Type B pancreatic cell (in vitro differentiated cells): ENCODE data around the gene GPBP1. TPM values are rescaled to one million over a fixed set of nuclear protein-coding genes. Genes with fewer than 3 reads are reported as not detected.

Source experiments
- DNase-seq: peaks from one replicate; pipeline ENCODE4 v3.0.0; 2021; ENCODE audit warnings: mixed read lengths; ENCODE audit not compliant: unreplicated experiment; ENCODE audit errors: extremely low spot score
- H3K27ac Mint-ChIP-seq: 2 replicates; pipeline ENCODE4 v1.8.0; 2021; ENCODE audit warnings: mild to moderate bottlenecking, mixed read lengths
- H3K27me3 Mint-ChIP-seq: 2 replicates; pipeline ENCODE4 v1.8.0; 2021; ENCODE audit warnings: mixed read lengths
- H3K36me3 Mint-ChIP-seq: 2 replicates; pipeline ENCODE4 v1.8.0; 2021; ENCODE audit warnings: mixed read lengths
- H3K4me1 Mint-ChIP-seq: one replicate; pipeline ENCODE4 v1.8.0; 2021; ENCODE audit warnings: mixed read lengths; ENCODE audit not compliant: unreplicated experiment
- H3K4me3 Mint-ChIP-seq: 2 replicates; pipeline ENCODE4 v1.8.0; 2021; ENCODE audit warnings: mild to moderate bottlenecking, mixed read lengths
- H3K9me3 Mint-ChIP-seq: 2 replicates; pipeline ENCODE4 v1.8.0; 2021; ENCODE audit warnings: mixed read lengths
- CTCF ChIP-seq: fragments of 200-600 bp; sonication (generic); conservative IDR thresholded peaks from 2 replicates; pipeline ENCODE4 v1.5.0; 2021; ENCODE audit warnings: antibody characterized with exemption, mild to moderate bottlenecking
- total RNA-seq: library from RNA; stranded (reverse); gene quantifications from 2 replicates; pipeline ENCODE4 v1.2.1, GENCODE V29; 2021; ENCODE audit warnings: low replicate concordance

Gene GPBP1
- total RNA-seq, 1 donor from 2014 or later: 102 TPM

GRCh38 chr5:57216714-57217113 lies 42.9 kb downstream of the GPBP1 start:
- Mint-ChIP-seq H3K36me3 (peaks cover 23% of the 10 kb centered on the region), H3K4me3 (no peak overlapping the region), H3K4me1 (peaks cover 7% of the 10 kb centered on the region), H3K27me3 (no peaks in the 10 kb centered on the region), H3K9me3 (no peaks in the 10 kb centered on the region), H3K27ac (no peak overlapping the region)
- DNase-seq: no peak
- TF ChIP-seq CTCF: no peak

- H3K27me3 Mint-ChIP-seq: no peaks in the 10 kb centered on the region
- peak overlapping the region; percentile 34 for H3K27ac Mint-ChIP-seq
- no peaks in the 10 kb centered on the region for H3K9me3 Mint-ChIP-seq
- H3K36me3 Mint-ChIP-seq: peaks cover 19% of the 10 kb centered on the region
- no peak for TF ChIP-seq CTCF
- H3K4me3 Mint-ChIP-seq: no peak overlapping the region
- H3K4me1 Mint-ChIP-seq: peaks cover 7% of the 10 kb centered on the region
- DNase-seq: no peak
These were observed 45.5 kb downstream of the GPBP1 start for GRCh38 chr5:57219386-57219785.

GRCh38 chr5:57221049-57221568 lies 47.2 kb downstream of the GPBP1 start:
- peak; percentile 95 for TF ChIP-seq CTCF
- DNase-seq: no peak
- H3K36me3 Mint-ChIP-seq: peaks cover 11% of the 10 kb centered on the region
- H3K27me3 Mint-ChIP-seq: no peaks in the 10 kb centered on the region
- no peaks in the 10 kb centered on the region for H3K9me3 Mint-ChIP-seq
- no peak overlapping the region for H3K4me3 Mint-ChIP-seq
- peak overlapping the region; percentile 57 for H3K27ac Mint-ChIP-seq
- H3K4me1 Mint-ChIP-seq: peaks cover 7% of the 10 kb centered on the region

GRCh38 chr5:57225553-57225952 lies 51.7 kb downstream of the GPBP1 start:
- H3K36me3 Mint-ChIP-seq: peaks cover 18% of the 10 kb centered on the region
- H3K27ac Mint-ChIP-seq: no peak overlapping the region
- no peak for DNase-seq
- no peak overlapping the region for H3K4me3 Mint-ChIP-seq
- TF ChIP-seq CTCF: no peak
- H3K9me3 Mint-ChIP-seq: no peaks in the 10 kb centered on the region
- H3K4me1 Mint-ChIP-seq: peaks cover 7% of the 10 kb centered on the region
- no peaks in the 10 kb centered on the region for H3K27me3 Mint-ChIP-seq

GRCh38 chr5:57229313-57229712 lies 55.5 kb downstream of the GPBP1 start:
- H3K4me1 Mint-ChIP-seq: no peaks in the 10 kb centered on the region
- no peaks in the 10 kb centered on the region for H3K27me3 Mint-ChIP-seq
- H3K36me3 Mint-ChIP-seq: peaks cover 41% of the 10 kb centered on the region
- DNase-seq: no peak
- no peak overlapping the region for H3K27ac Mint-ChIP-seq
- H3K9me3 Mint-ChIP-seq: peaks cover 4% of the 10 kb centered on the region
- no peak overlapping the region for H3K4me3 Mint-ChIP-seq
- TF ChIP-seq CTCF: no peak

- peaks cover 4% of the 10 kb centered on the region for H3K9me3 Mint-ChIP-seq
- peaks cover 34% of the 10 kb centered on the region for H3K36me3 Mint-ChIP-seq
- H3K4me1 Mint-ChIP-seq: no peaks in the 10 kb centered on the region
- H3K4me3 Mint-ChIP-seq: no peak overlapping the region
- no peaks in the 10 kb centered on the region for H3K27me3 Mint-ChIP-seq
- no peak overlapping the region for H3K27ac Mint-ChIP-seq
- DNase-seq: no peak
- TF ChIP-seq CTCF: no peak
These were observed 57.7 kb downstream of the GPBP1 start for GRCh38 chr5:57231607-57232006.
